Loucy (cell line): ENCODE measurements around the gene FGF14.

ENCODE experiments used
- H2AFZ ChIP-seq: fragments of 200-600 bp; sonication (generic); 2 replicates; pipeline ENCODE4 v1.6.0; 2016; ENCODE audit warnings: antibody characterized with exemption, mild to moderate bottlenecking, low read length, moderate library complexity
- H3F3A ChIP-seq: fragments of 200-600 bp; 2 replicates; pipeline ENCODE4 v1.6.0; 2016; ENCODE audit warnings: antibody characterized with exemption, low read depth, mild to moderate bottlenecking
- H3K27me3 ChIP-seq: fragments of 200-600 bp; sonication (generic); 2 replicates; pipeline ENCODE4 v1.6.1; 2014; ENCODE audit warnings: low read length, mild to moderate bottlenecking; ENCODE audit not compliant: insufficient read depth, poor library complexity, severe bottlenecking
- H3K36me3 ChIP-seq: fragments of 200-600 bp; sonication (generic); 2 replicates; pipeline ENCODE4 v1.6.1; 2016; ENCODE audit warnings: low read length; ENCODE audit not compliant: insufficient read depth
- H3K4me1 ChIP-seq: fragments of 200-600 bp; sonication (generic); 2 replicates; pipeline ENCODE4 v1.5.1; 2014; ENCODE audit warnings: low read length, mild to moderate bottlenecking; ENCODE audit not compliant: insufficient read depth, poor library complexity, severe bottlenecking
- H3K4me2 ChIP-seq: fragments of 200-600 bp; sonication (generic); 2 replicates; pipeline ENCODE4 v1.6.0; 2014; ENCODE audit warnings: antibody characterized with exemption, low read length, low read depth, mild to moderate bottlenecking; ENCODE audit not compliant: poor library complexity, severe bottlenecking
- H3K4me3 ChIP-seq: fragments of 200-600 bp; sonication (generic); 2 replicates; pipeline ENCODE4 v1.5.1; 2014; ENCODE audit warnings: low read length, mild to moderate bottlenecking, mixed read lengths; ENCODE audit not compliant: poor library complexity, severe bottlenecking
- H3K79me2 ChIP-seq: fragments of 200-600 bp; sonication (generic); 2 replicates; pipeline ENCODE4 v1.6.1; 2014; ENCODE audit warnings: low read length; ENCODE audit not compliant: insufficient read depth
- H3K9ac ChIP-seq: fragments of 200-600 bp; sonication (generic); 2 replicates; pipeline ENCODE4 v1.6.0; 2014; ENCODE audit warnings: mild to moderate bottlenecking, low read depth, low read length, moderate library complexity; ENCODE audit not compliant: poor library complexity, severe bottlenecking
- H3K9me2 ChIP-seq: fragments of 200-600 bp; sonication (generic); replicated peaks from 2 replicates; pipeline ENCODE4 v1.6.1; 2016; ENCODE audit warnings: low read depth, low read length, mixed read lengths
- H3K9me3 ChIP-seq: fragments of 200-600 bp; sonication (generic); 2 replicates; pipeline ENCODE4 v1.6.1; 2014; ENCODE audit warnings: mild to moderate bottlenecking, antibody characterized with exemption, low read length, low read depth; ENCODE audit not compliant: insufficient read depth
- H4K20me1 ChIP-seq: fragments of 200-600 bp; sonication (generic); 2 replicates; pipeline ENCODE4 v1.6.0; 2014; ENCODE audit warnings: antibody characterized with exemption, low read length, mild to moderate bottlenecking; ENCODE audit not compliant: insufficient read depth, poor library complexity, severe bottlenecking
- CTCF ChIP-seq: fragments of 200-600 bp; sonication (generic); conservative IDR thresholded peaks from 2 replicates; pipeline ENCODE4 v1.5.1; 2014; ENCODE audit warnings: mild to moderate bottlenecking, antibody characterized with exemption, low read length
- EZH2phosphoT487 ChIP-seq: fragments of 200-600 bp; IDR thresholded peaks from 2 replicates; pipeline ENCODE4 v1.6.1; 2018; ENCODE audit warnings: antibody characterized with exemption, mild to moderate bottlenecking, moderate library complexity, borderline replicate concordance

The FGF14 gene

GRCh38 chr13:102399791-102400674 lies 1.8 kb downstream of the FGF14 start:
- H3K9me2 ChIP-seq = no peaks in the 10 kb centered on the region
- no peak overlapping the region for H3K4me3 ChIP-seq
- H2AFZ ChIP-seq = no peak overlapping the region

GRCh38 chr13:102395939-102396338 lies 5.9 kb downstream of the FGF14 start:
- TF ChIP-seq CTCF (no peak), EZH2phosphoT487 (no peak)
- Histone ChIP-seq H3K9ac (no peak overlapping the region), H3K9me3 (no peaks in the 10 kb centered on the region), H2AFZ (no peak overlapping the region), H3K4me3 (no peak overlapping the region), H3K36me3 (no peaks in the 10 kb centered on the region), H3K9me2 (no peaks in the 10 kb centered on the region), H3F3A (no peaks in the 10 kb centered on the region), H3K4me2 (no peak overlapping the region), H3K4me1 (no peaks in the 10 kb centered on the region), H3K27me3 (no peaks in the 10 kb centered on the region), H3K79me2 (no peaks in the 10 kb centered on the region), H4K20me1 (no peaks in the 10 kb centered on the region)

More at GRCh38 chr13:102399791-102400674, 1.8 kb downstream of the FGF14 start:
- H3K36me3 ChIP-seq = no peaks in the 10 kb centered on the region
- no peaks in the 10 kb centered on the region for H3K27me3 ChIP-seq
- H3K9me3 ChIP-seq = no peaks in the 10 kb centered on the region
- TF ChIP-seq EZH2phosphoT487 (no peak), CTCF (no peak)
- no peaks in the 10 kb centered on the region for H3K79me2 ChIP-seq
- no peaks in the 10 kb centered on the region for H3F3A ChIP-seq
- H3K4me1 ChIP-seq = no peaks in the 10 kb centered on the region
- H4K20me1 ChIP-seq = no peaks in the 10 kb centered on the region
- H3K4me2 ChIP-seq = no peak overlapping the region
- H3K9ac ChIP-seq = no peak overlapping the region

GRCh38 chr13:102395174-102395573 lies 6.7 kb downstream of the FGF14 start:
- H3K27me3 ChIP-seq = no peaks in the 10 kb centered on the region
- H3K4me3 ChIP-seq = no peak overlapping the region
- H3K79me2 ChIP-seq = no peaks in the 10 kb centered on the region
- no peak for TF ChIP-seq EZH2phosphoT487
- TF ChIP-seq CTCF = no peak
- H3K9me3 ChIP-seq = no peaks in the 10 kb centered on the region
- H3F3A ChIP-seq = no peaks in the 10 kb centered on the region
- H4K20me1 ChIP-seq = no peaks in the 10 kb centered on the region
- H2AFZ ChIP-seq = no peak overlapping the region
- no peak overlapping the region for H3K4me2 ChIP-seq
- no peaks in the 10 kb centered on the region for H3K4me1 ChIP-seq
- no peak overlapping the region for H3K9ac ChIP-seq
- no peaks in the 10 kb centered on the region for H3K36me3 ChIP-seq
- H3K9me2 ChIP-seq = no peaks in the 10 kb centered on the region
